ENCODE results near the gene CEP112. TPM values are rescaled to one million over a fixed set of nuclear protein-coding genes. Genes with fewer than 3 reads are reported as not detected.

The CEP112 gene
- total and polyA plus RNA-seq, 2 of the 8 experiments (the other 6 are each of a cell fraction or from before 2014, with no cell fraction given): 0.62 to 3.1 TPM

- TF ChIP-seq NANOG (IDR thresholded peaks at IDR 0.05; ENCODE audit: insufficient read depth, low read depth, low read length, poor library complexity, severe bottlenecking) (no peak), EZH2 (IDR thresholded peaks at IDR 0.05; ENCODE audit: low read depth, low read length, severe bottlenecking) (no peak), SRF (IDR thresholded peaks at IDR 0.05; ENCODE audit: low read depth, low read length) (no peak)
- TF ChIP-seq, protein P1, sequence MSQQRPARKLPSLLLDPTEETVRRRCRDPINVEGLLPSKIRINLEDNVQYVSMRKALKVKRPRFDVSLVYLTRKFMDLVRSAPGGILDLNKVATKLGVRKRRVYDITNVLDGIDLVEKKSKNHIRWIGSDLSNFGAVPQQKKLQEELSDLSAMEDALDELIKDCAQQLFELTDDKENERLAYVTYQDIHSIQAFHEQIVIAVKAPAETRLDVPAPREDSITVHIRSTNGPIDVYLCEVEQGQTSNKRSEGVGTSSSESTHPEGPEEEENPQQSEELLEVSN (IDR thresholded peaks at IDR 0.05): no peak
These were observed 23.1 kb upstream of the CEP112 start (continued) for GRCh38 chr17:66214884-66215528.

All from H1 (cell line).